ENCODE results near the gene SERPIND1.

GRCh38 chr22:20785415-20785814 lies 11.5 kb downstream of the SERPIND1 start:
- TF ChIP-seq CTCF (conservative IDR thresholded peaks at IDR 0.05; ENCODE audit: low read depth, low read length) (no peak), EZH2 (IDR thresholded peaks at IDR 0.05; ENCODE audit: borderline replicate concordance, low read depth, low read length, poor library complexity, severe bottlenecking) (no peak)
